Epithelial cell of proximal tubule (primary cell): ENCODE results near the gene NRXN3. TPM values are rescaled to one million over a fixed set of nuclear protein-coding genes. Genes with fewer than 3 reads are reported as not detected.

ENCODE experiments used
- DNase-seq: peaks from one replicate; pipeline ENCODE4 v3.0.0-alpha.2; 2011; ENCODE audit warnings: low read depth
- H3K4me3 ChIP-seq: 2 replicates; pipeline ENCODE4 v1.5.1; 2011; ENCODE audit warnings: low read depth, mild to moderate bottlenecking, low read length
- CTCF ChIP-seq: conservative IDR thresholded peaks from 2 replicates; pipeline ENCODE4 v1.5.1; 2012; ENCODE audit warnings: low read depth, mild to moderate bottlenecking, low read length
- total RNA-seq: library from RNA; depleted of rRNA; stranded (reverse); fragments of >200 nt; gene quantifications from 2 replicates; pipeline ENCODE4 v1.2.3, GENCODE V29; 2015

Gene NRXN3
- total RNA-seq, 1 donor from 2014 or later = 1.2 TPM

GRCh38 chr14:79781882-79782281 lies 1611.7 kb downstream of the NRXN3 start:
- H3K4me3 ChIP-seq = no peak overlapping the region
- peak; percentile 27 for DNase-seq
- no peak for TF ChIP-seq CTCF

GRCh38 chr14:79783041-79783440 lies 1612.9 kb downstream of the NRXN3 start:
- DNase-seq = no peak
- TF ChIP-seq CTCF = no peak
- H3K4me3 ChIP-seq = no peak overlapping the region

GRCh38 chr14:79786522-79786921 lies 1616.3 kb downstream of the NRXN3 start:
- TF ChIP-seq CTCF = no peak
- no peak overlapping the region for H3K4me3 ChIP-seq
- no peak for DNase-seq

- DNase-seq = no peak
- no peak for TF ChIP-seq CTCF
- H3K4me3 ChIP-seq = no peak overlapping the region
These were observed 1618.2 kb downstream of the NRXN3 start for GRCh38 chr14:79788346-79788745.

GRCh38 chr14:79791055-79791732 lies 1621.0 kb downstream of the NRXN3 start:
- TF ChIP-seq CTCF = no peak
- DNase-seq = no peak
- no peak overlapping the region for H3K4me3 ChIP-seq

- DNase-seq = no peak
- TF ChIP-seq CTCF = no peak
- no peak overlapping the region for H3K4me3 ChIP-seq
These were observed 1631.9 kb downstream of the NRXN3 start for GRCh38 chr14:79802093-79802492.

- no peak for TF ChIP-seq CTCF
- no peak overlapping the region for H3K4me3 ChIP-seq
- DNase-seq = no peak
These were observed 1635.5 kb downstream of the NRXN3 start for GRCh38 chr14:79805636-79806035.
